ENCODE data around the gene SEMA3A.

DNA sequence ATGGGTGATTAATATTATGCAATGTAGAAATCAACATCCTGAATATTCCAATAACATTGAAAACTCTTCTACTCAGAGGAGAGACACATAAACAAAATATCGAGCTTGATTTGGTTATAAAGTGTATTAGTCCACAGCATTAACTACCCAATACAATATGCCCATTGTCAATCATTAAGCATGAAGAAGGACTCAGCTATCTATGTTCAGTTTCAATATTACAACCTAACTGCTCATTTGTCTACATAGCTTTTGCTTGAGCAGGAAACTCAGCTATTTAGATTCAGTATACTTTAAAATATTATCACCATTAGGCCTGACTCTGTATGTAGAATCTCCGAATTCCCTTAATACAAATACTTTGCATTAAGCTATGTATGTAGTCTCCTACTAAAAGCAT is 262.6 kb downstream of the SEMA3A start:
- TF ChIP-seq, protein P1, sequence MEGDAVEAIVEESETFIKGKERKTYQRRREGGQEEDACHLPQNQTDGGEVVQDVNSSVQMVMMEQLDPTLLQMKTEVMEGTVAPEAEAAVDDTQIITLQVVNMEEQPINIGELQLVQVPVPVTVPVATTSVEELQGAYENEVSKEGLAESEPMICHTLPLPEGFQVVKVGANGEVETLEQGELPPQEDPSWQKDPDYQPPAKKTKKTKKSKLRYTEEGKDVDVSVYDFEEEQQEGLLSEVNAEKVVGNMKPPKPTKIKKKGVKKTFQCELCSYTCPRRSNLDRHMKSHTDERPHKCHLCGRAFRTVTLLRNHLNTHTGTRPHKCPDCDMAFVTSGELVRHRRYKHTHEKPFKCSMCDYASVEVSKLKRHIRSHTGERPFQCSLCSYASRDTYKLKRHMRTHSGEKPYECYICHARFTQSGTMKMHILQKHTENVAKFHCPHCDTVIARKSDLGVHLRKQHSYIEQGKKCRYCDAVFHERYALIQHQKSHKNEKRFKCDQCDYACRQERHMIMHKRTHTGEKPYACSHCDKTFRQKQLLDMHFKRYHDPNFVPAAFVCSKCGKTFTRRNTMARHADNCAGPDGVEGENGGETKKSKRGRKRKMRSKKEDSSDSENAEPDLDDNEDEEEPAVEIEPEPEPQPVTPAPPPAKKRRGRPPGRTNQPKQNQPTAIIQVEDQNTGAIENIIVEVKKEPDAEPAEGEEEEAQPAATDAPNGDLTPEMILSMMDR (IDR thresholded peaks at IDR 0.05; ENCODE audit: insufficient read depth, low read length), result no peak
- no peak for TF ChIP-seq GABPA (IDR thresholded peaks at IDR 0.05; ENCODE audit: low read depth)
- no peak for TF ChIP-seq POLR2AphosphoS5 (IDR thresholded peaks at IDR 0.05; ENCODE audit: low read depth)
- TF ChIP-seq, protein P2, sequence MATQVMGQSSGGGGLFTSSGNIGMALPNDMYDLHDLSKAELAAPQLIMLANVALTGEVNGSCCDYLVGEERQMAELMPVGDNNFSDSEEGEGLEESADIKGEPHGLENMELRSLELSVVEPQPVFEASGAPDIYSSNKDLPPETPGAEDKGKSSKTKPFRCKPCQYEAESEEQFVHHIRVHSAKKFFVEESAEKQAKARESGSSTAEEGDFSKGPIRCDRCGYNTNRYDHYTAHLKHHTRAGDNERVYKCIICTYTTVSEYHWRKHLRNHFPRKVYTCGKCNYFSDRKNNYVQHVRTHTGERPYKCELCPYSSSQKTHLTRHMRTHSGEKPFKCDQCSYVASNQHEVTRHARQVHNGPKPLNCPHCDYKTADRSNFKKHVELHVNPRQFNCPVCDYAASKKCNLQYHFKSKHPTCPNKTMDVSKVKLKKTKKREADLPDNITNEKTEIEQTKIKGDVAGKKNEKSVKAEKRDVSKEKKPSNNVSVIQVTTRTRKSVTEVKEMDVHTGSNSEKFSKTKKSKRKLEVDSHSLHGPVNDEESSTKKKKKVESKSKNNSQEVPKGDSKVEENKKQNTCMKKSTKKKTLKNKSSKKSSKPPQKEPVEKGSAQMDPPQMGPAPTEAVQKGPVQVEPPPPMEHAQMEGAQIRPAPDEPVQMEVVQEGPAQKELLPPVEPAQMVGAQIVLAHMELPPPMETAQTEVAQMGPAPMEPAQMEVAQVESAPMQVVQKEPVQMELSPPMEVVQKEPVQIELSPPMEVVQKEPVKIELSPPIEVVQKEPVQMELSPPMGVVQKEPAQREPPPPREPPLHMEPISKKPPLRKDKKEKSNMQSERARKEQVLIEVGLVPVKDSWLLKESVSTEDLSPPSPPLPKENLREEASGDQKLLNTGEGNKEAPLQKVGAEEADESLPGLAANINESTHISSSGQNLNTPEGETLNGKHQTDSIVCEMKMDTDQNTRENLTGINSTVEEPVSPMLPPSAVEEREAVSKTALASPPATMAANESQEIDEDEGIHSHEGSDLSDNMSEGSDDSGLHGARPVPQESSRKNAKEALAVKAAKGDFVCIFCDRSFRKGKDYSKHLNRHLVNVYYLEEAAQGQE (IDR thresholded peaks at IDR 0.05; ENCODE audit: insufficient replicate concordance, low read depth), result no peak
- TF ChIP-seq SPI1 (IDR thresholded peaks at IDR 0.05; ENCODE audit: borderline replicate concordance, low read depth), result no peak
